MCF 10A (cell line): ENCODE data around the gene DNAJC11. TPM values are rescaled to one million over a fixed set of nuclear protein-coding genes. Genes with fewer than 3 reads are reported as not detected.
A peak's percentile ranks its signal among the peaks of the same experiment; 100 is the strongest.
"Not testable (repeated sequence)": the region's sequence is repeated elsewhere in the genome, so short reads cannot be mapped to it uniquely, and the experiment has no call there.

Experiments
- BruUV-seq: library from RNA; stranded (reverse); fragments of 400-500 nt; replicated peaks from 2 replicates; lab custom pipeline; 2021; lab: Mats Ljungman, UMichigan
- CTCF ChIA-PET: fragments of 300-600 bp; sonication (Branson Sonifier 250); formaldehyde crosslinking; extraction: SDS; loops from one replicate; lab custom pipeline; 2021; ENCODE audit warnings: antibody characterized with exemption, inconsistent platforms; lab: Yijun Ruan, JAX
- POLR2A ChIA-PET: fragments of 300-600, 350-650 bp; sonication (Branson Sonifier 250); formaldehyde crosslinking; extraction: SDS; loops from one replicate; lab custom pipeline; 2020; ENCODE audit warnings: antibody characterized with exemption, inconsistent platforms; lab: Yijun Ruan, JAX
- DNase-seq: peaks from one replicate; pipeline ENCODE4 v3.0.0-alpha.2; 2018; ENCODE audit not compliant: unreplicated experiment
- H3K27ac Mint-ChIP-seq: one replicate; pipeline ENCODE4 v1.8.0; 2022; ENCODE audit warnings: mild to moderate bottlenecking, low read depth, mixed read lengths; ENCODE audit not compliant: unreplicated experiment
- H3K27me3 Mint-ChIP-seq: one replicate; pipeline ENCODE4 v1.8.0; 2022; ENCODE audit warnings: mixed read lengths; ENCODE audit not compliant: insufficient read depth, unreplicated experiment
- H3K36me3 Mint-ChIP-seq: one replicate; pipeline ENCODE4 v1.8.0; 2022; ENCODE audit warnings: mild to moderate bottlenecking, moderate library complexity, mixed read lengths; ENCODE audit not compliant: insufficient read depth, unreplicated experiment
- H3K4me1 Mint-ChIP-seq: one replicate; pipeline ENCODE4 v1.8.0; 2022; ENCODE audit warnings: mixed read lengths; ENCODE audit not compliant: insufficient read depth, unreplicated experiment
- H3K4me3 Mint-ChIP-seq: one replicate; pipeline ENCODE4 v1.8.0; 2022; ENCODE audit warnings: mild to moderate bottlenecking, moderate library complexity, mixed read lengths; ENCODE audit not compliant: unreplicated experiment
- H3K9me3 Mint-ChIP-seq: one replicate; pipeline ENCODE4 v1.8.0; 2022; ENCODE audit warnings: mixed read lengths; ENCODE audit not compliant: unreplicated experiment
- intact Hi-C: fragments of 100-400 bp; cut with micrococcal nuclease; formaldehyde crosslinking; loops from 2 replicates; pipeline ENCODE4 v1.14.1; 2022
- total RNA-seq: library from RNA; stranded (reverse); gene quantifications from 2 replicates; pipeline ENCODE4 v1.2.3, GENCODE V29; 2022
- TF ChIP-seq, protein P1 (sequence below): fragments of 200-600 bp; IDR thresholded peaks from one replicate; pipeline ENCODE4 v1.8.0; 2022; ENCODE audit warnings: antibody characterized with exemption, mild to moderate bottlenecking; ENCODE audit not compliant: unreplicated experiment

The DNAJC11 gene
- total RNA-seq, 1 experiment from 2014 or later: 76.1 TPM

- peaks cover 25% of the 10 kb centered on the region for H3K27me3 Mint-ChIP-seq
- H3K27ac Mint-ChIP-seq: no peak overlapping the region
- intact Hi-C loops: no loop called here
- no peak overlapping the region for H3K4me3 Mint-ChIP-seq
- no TSS peak for BruUV-seq
- H3K4me1 Mint-ChIP-seq: peaks cover 12% of the 10 kb centered on the region
- ChIA-PET POLR2A (interaction anchor here (0.8 to 1.3 kb wide), 2 partner anchors 8 to 16 kb away, joined by 3 to 5 read pairs; no protein-coding TSS in a partner anchor), CTCF (interaction anchor here (0.7 to 3.8 kb wide), 2 partner anchors 25 to 297 kb away, joined by 3 to 20 read pairs; no protein-coding TSS in a partner anchor)
- no peaks in the 10 kb centered on the region for H3K36me3 Mint-ChIP-seq
- no peak for DNase-seq
- TF ChIP-seq, protein P1, sequence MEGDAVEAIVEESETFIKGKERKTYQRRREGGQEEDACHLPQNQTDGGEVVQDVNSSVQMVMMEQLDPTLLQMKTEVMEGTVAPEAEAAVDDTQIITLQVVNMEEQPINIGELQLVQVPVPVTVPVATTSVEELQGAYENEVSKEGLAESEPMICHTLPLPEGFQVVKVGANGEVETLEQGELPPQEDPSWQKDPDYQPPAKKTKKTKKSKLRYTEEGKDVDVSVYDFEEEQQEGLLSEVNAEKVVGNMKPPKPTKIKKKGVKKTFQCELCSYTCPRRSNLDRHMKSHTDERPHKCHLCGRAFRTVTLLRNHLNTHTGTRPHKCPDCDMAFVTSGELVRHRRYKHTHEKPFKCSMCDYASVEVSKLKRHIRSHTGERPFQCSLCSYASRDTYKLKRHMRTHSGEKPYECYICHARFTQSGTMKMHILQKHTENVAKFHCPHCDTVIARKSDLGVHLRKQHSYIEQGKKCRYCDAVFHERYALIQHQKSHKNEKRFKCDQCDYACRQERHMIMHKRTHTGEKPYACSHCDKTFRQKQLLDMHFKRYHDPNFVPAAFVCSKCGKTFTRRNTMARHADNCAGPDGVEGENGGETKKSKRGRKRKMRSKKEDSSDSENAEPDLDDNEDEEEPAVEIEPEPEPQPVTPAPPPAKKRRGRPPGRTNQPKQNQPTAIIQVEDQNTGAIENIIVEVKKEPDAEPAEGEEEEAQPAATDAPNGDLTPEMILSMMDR: no peak
- no peaks in the 10 kb centered on the region for H3K9me3 Mint-ChIP-seq
These were observed 43.5 kb upstream of the DNAJC11 start for GRCh38 chr1:6745073-6745472.

DNA sequence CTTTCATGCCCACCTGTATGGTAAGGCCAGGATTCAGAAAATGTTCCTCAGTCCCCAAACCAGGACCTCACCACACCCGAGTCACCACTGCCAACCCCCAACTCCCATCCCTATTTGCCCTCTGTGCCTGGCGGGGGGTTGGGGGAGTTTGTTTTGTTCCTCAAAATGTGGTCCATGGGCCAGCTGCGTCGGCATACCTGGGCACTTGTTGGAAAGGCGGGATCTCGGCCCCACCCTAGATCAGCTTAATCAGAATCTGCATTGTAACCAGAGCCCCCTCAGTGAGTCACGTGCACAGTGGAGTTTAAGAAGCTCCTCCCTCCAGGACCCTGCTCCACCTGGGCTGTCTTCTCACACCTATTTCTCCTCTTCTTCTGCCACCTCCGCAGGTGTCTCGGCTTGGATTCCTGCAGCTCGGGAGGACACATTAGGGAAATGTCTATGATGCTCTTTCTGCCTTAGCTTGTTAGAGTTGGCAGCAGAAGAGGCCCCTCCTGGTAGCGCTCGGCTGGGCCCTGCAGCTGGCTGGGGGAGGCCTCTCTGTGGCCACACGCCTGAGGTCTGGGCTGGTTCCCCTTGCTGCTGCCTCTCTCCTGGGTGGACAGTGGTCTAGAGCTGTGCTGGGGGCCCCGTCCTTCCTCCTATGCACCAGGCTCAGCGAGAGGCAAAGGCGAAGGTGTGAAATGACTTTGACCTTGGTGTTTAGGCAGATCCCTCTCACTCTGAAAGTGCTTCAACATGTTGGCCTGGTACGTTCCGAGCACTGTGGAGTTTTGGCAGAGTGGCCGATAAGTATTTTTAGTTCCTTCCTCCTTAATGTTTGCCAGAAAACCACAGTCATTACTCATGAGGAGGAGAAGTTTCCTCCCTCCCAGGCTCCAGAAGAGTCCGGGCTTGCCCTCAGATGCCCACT is 41.8 kb upstream of the DNAJC11 start:
- peak overlapping the region; percentile 52 for H3K4me3 Mint-ChIP-seq
- H3K27ac Mint-ChIP-seq: peak overlapping the region; percentile 55
- TF ChIP-seq, protein P1: no peak
- peaks cover 11% of the 10 kb centered on the region for H3K27me3 Mint-ChIP-seq
- ChIA-PET POLR2A (interaction anchor here (0.5 to 1.9 kb wide), 10 partner anchors 9 to 42 kb away, joined by 3 to 32 read pairs (median 6); partner anchors contain the start of genes CAMTA1 and DNAJC11), CTCF (interaction anchor here (0.6 to 3.8 kb wide), 8 partner anchors 10 to 329 kb away, joined by 3 to 20 read pairs (median 4); no protein-coding TSS in a partner anchor)
- H3K9me3 Mint-ChIP-seq: no peaks in the 10 kb centered on the region
- H3K36me3 Mint-ChIP-seq: no peaks in the 10 kb centered on the region
- no TSS peak for BruUV-seq
- intact Hi-C loops: no loop called here
- H3K4me1 Mint-ChIP-seq: peaks cover 12% of the 10 kb centered on the region
- peak; percentile 91 for DNase-seq

DNA sequence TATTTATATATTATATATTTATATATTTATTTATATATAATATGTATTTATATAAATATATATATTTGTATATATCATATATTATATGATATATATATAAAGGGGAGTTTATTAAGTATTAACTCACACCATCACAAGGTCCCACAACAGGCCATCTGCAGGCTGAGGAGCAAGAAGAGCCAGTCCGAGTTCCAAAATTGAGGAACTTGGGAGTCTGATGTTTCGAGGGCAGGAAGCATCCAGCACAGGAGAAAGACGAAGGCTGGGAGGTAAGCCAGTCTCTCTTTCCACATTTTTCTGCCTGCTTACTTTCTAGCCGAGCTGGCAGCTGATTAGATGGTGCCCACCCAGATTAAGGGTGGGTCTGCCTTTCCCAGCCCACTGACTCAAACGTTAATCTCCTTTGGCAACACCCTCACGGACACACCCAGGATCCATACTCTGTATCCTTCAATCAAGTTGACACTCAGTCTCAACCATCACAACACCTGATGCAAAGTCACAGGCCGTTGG is 41.1 kb upstream of the DNAJC11 start:
- Mint-ChIP-seq H3K4me1 (peaks cover 12% of the 10 kb centered on the region), H3K27ac (peak overlapping the region; percentile 55)
- DNase-seq, intact Hi-C loops, H3K27me3 Mint-ChIP-seq, H3K4me3 Mint-ChIP-seq, H3K9me3 Mint-ChIP-seq, BruUV-seq, H3K36me3 Mint-ChIP-seq: not testable (repeated sequence)
- ChIA-PET CTCF (interaction anchor here (0.6 to 3.8 kb wide), 6 partner anchors 16 to 320 kb away, joined by 3 to 20 read pairs (median 3); no protein-coding TSS in a partner anchor), POLR2A (interaction anchor here (0.8 to 1.9 kb wide), 7 partner anchors 10 to 41 kb away, joined by 3 to 32 read pairs (median 11); partner anchors contain the start of genes CAMTA1 and DNAJC11)

- ChIA-PET CTCF (no interaction called here), POLR2A (no interaction called here)
- Mint-ChIP-seq H3K27ac (no peak overlapping the region), H3K9me3 (no peaks in the 10 kb centered on the region), H3K4me3 (no peak overlapping the region), H3K36me3 (no peaks in the 10 kb centered on the region), H3K27me3 (no peaks in the 10 kb centered on the region), H3K4me1 (peaks cover 12% of the 10 kb centered on the region)
- no TSS peak for BruUV-seq
- no peak for DNase-seq
- TF ChIP-seq, protein P1: no peak
- intact Hi-C loops: no loop called here
These were observed 37.5 kb upstream of the DNAJC11 start for GRCh38 chr1:6738987-6739676.
